ENCODE results near the gene AREL1.

The AREL1 gene

DNA sequence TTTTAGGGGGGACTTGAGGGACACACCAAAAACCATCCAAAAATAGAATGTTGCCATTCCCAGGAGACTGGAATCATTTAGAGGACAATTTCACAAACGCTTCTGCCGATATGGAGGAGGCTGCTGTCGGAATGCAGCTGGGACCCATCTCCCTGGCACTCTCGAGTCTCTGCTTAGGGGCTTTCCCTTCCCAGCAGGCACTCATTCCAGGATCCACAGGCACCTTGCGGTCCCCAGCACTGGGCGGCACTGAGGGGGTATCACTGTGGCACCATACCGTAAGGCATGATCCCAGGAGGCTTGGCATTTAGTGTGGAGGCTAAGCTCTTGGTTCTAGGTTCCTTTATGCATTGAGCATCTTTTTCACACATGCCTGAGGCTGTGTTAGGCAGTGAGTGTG lies 64.3 kb downstream of the AREL1 start:
- H3K27me3 ChIP-seq (ENCODE audit: insufficient read depth, poor library complexity, severe bottlenecking), result no peaks in the 10 kb centered on the region
- H3K27ac ChIP-seq (replicated peaks), result no peak overlapping the region
- no peak for DNase-seq (ENCODE audit: low read depth in 1 of 2, low spot score in 1 of 2)
- TF ChIP-seq POLR2AphosphoS5 (IDR thresholded peaks at IDR 0.05; ENCODE audit: low read depth), result no peak
- TF ChIP-seq, protein P1, sequence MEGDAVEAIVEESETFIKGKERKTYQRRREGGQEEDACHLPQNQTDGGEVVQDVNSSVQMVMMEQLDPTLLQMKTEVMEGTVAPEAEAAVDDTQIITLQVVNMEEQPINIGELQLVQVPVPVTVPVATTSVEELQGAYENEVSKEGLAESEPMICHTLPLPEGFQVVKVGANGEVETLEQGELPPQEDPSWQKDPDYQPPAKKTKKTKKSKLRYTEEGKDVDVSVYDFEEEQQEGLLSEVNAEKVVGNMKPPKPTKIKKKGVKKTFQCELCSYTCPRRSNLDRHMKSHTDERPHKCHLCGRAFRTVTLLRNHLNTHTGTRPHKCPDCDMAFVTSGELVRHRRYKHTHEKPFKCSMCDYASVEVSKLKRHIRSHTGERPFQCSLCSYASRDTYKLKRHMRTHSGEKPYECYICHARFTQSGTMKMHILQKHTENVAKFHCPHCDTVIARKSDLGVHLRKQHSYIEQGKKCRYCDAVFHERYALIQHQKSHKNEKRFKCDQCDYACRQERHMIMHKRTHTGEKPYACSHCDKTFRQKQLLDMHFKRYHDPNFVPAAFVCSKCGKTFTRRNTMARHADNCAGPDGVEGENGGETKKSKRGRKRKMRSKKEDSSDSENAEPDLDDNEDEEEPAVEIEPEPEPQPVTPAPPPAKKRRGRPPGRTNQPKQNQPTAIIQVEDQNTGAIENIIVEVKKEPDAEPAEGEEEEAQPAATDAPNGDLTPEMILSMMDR (IDR thresholded peaks at IDR 0.05; ENCODE audit: insufficient read depth, low read length), result no peak
- TF ChIP-seq REST (IDR thresholded peaks at IDR 0.05; ENCODE audit: insufficient replicate concordance, low read depth), result no peak
- TF ChIP-seq GABPA (IDR thresholded peaks at IDR 0.05; ENCODE audit: low read depth), result no peak
- no peak for TF ChIP-seq SPI1 (IDR thresholded peaks at IDR 0.05; ENCODE audit: borderline replicate concordance, low read depth)
- no peak overlapping the region for H3K4me3 ChIP-seq (replicated peaks; ENCODE audit: insufficient read depth, low read length)

DNA sequence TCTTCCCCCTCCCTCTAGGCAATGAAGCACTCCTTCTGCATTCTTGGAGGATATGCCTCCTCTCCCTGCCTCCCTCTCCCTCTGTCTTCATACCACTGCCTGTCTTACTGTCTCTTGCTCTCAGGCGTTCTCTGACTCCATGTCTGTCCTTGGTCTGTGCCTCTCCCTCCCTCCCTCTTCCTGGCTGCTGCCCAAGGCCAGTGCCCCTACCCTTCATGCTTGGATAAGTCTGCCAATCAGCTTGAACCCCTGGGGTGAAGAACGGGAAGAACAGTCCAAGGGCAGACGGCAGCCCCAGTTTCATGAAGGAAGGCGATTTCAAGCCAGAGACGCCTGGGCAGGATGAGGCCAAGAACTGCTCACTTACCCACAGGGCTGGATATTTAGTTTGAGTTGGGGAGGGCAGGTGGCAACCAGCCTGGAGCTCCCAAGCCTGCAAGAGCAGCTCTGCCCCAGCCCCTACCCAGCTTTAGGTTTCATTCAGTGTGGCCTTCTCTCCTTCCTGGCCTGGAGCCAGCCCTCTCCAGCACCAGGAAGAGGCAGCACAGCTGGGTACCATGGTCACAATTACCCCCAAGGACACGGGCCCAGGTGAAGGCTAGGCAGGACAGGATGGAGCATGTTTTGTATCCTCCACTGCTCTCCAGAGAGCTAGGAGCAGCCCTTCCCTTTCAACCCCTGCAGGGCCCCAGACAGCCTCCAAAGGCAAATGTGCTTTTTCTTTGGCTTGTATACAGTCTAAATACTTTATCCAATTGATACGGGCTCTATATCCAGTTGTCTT lies 65.0 kb downstream of the AREL1 start:
- H3K27ac ChIP-seq (replicated peaks), result no peak overlapping the region
- no peak for TF ChIP-seq REST (IDR thresholded peaks at IDR 0.05; ENCODE audit: insufficient replicate concordance, low read depth)
- TF ChIP-seq, protein P1 (IDR thresholded peaks at IDR 0.05; ENCODE audit: insufficient read depth, low read length), result no peak
- TF ChIP-seq POLR2AphosphoS5 (IDR thresholded peaks at IDR 0.05; ENCODE audit: low read depth), result no peak
- no peak overlapping the region for H3K4me3 ChIP-seq (replicated peaks; ENCODE audit: insufficient read depth, low read length)
- DNase-seq (ENCODE audit: low read depth in 1 of 2, low spot score in 1 of 2), result no peak
- H3K27me3 ChIP-seq (ENCODE audit: insufficient read depth, poor library complexity, severe bottlenecking), result no peaks in the 10 kb centered on the region

GRCh38 chr14:74647061-74647677 lies 65.7 kb downstream of the AREL1 start:
- Histone ChIP-seq H3K4me3 (replicated peaks; ENCODE audit: insufficient read depth, low read length) (no peak overlapping the region), H3K27ac (replicated peaks) (no peak overlapping the region), H3K27me3 (ENCODE audit: insufficient read depth, poor library complexity, severe bottlenecking) (no peaks in the 10 kb centered on the region)
- TF ChIP-seq POLR2AphosphoS5 (IDR thresholded peaks at IDR 0.05; ENCODE audit: low read depth) (no peak), REST (IDR thresholded peaks at IDR 0.05; ENCODE audit: insufficient replicate concordance, low read depth) (no peak), SPI1 (IDR thresholded peaks at IDR 0.05; ENCODE audit: borderline replicate concordance, low read depth) (no peak), GABPA (IDR thresholded peaks at IDR 0.05; ENCODE audit: low read depth) (no peak)
- TF ChIP-seq, protein P1 (IDR thresholded peaks at IDR 0.05; ENCODE audit: insufficient read depth, low read length), result no peak
- no peak for DNase-seq (ENCODE audit: low read depth in 1 of 2, low spot score in 1 of 2)
